NCI-H1092 treated with DMSO at 0.1 percent for 48 hours (cell line): Measurements from ENCODE around the gene TMEM9B.
A peak's percentile ranks its signal among the peaks of the same experiment; 100 is the strongest.

ENCODE experiments used
- DNase-seq: peaks from one replicate; lab custom pipeline; 2025; lab: John Stamatoyannopoulos, UW

The TMEM9B gene

DNA sequence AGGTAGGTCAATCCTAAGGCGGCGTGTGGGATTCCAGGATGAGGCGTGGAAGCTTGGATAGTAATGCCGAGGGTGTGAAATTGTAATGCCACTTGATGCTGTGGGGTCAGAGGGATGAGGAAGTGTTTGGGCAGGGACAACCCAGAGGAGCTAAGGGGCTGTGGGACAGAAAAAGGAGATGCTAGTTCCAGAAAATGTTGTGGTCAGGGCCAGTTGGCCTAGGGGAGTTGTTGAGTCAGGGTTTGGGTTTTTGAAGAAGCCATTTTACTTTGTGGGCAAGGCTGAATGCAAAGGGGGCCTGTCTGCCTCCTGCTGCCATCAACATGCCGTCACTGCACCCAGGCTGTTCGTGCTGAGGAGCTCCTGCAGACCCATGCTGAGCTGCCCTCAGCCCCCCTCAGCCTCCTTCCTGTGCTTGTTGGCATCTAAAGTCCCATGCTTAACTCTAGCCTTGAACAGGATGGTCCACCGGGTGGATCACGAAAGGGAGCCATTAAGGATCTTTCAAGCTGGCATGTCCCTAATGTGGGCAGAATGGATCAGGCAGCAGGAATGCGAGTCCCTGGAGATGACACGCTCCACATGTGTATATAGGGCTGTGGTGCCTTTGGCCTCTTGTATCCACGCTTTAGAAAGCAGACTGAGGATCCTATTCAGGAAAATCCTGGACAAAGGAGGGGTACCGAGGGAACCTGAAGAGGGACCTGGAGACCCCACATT lies 33.6 kb downstream of the TMEM9B start:
- DNase-seq, result no peak

DNA sequence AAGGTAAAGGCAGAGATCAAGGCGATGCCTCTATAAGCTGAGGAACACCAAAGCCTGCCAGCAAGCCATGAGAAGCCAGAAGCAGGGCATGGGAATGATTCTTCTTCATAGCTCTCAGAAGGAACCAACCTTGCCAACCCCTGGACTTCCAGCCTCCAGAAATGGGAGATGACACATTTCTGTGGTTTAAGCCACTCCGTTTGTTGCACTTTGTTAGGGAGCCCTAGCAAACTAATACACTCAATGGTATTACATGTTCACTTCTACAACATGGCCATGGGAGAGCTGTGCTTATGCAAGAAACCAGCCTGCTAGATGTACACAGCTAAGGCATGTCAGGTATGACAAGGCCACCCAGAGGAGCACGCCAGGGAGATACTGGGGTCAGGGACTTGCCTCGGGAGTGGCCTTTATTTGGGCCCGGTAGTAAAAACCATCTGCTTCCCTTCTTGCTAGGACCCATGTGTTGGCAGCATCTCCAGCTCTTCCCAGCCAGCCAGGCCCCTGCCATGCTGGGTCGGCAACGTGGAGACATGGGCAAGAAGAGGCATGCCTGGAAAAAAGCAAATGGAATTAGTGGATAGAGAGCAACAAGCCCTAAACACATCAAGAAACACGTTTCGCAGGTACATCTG lies 35.1 kb downstream of the TMEM9B start:
- no peak for DNase-seq

GRCh38 chr11:8928205-8928604 lies 36.0 kb downstream of the TMEM9B start:
- DNase-seq, result no peak

DNA sequence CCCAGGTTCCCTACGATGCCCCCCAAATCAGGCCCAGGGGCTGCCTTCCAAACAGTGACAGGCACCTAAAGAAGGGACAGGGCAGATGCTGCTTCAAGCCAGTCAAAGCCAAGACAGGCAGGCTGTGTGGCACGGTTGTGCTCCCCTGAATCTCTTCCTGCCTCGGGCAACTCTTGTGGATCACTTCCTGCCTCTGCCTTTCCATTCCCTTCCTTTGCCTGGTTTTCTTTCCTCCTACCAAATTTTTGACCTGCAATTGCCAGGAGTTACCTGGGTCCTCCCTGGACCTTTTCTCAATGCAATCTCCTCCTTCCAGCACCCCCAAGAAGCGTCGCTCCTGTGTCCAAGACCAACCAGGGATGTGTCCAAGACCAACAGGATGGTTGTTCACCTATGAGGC lies 37.0 kb downstream of the TMEM9B start:
- DNase-seq, result no peak

DNA sequence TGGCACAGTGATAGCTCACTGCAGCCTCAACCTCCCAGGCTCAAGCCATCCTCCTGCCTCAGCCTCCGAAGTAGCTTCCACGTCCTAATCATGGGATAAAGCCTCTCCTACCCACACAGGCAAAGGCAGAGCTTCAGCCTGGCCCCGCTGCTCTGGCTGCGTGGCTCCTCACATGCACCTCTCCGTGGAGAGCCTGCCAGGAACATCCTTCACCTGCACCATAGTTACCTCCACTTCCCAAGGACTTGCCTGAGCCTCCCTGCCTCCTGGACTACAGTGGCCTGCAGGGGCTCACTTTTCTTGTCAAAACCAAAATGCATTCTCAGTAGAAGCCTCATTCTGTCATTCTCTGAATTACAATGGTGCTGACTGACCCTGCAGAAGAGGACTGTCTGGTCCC lies 38.0 kb downstream of the TMEM9B start:
- DNase-seq, result no peak

DNA sequence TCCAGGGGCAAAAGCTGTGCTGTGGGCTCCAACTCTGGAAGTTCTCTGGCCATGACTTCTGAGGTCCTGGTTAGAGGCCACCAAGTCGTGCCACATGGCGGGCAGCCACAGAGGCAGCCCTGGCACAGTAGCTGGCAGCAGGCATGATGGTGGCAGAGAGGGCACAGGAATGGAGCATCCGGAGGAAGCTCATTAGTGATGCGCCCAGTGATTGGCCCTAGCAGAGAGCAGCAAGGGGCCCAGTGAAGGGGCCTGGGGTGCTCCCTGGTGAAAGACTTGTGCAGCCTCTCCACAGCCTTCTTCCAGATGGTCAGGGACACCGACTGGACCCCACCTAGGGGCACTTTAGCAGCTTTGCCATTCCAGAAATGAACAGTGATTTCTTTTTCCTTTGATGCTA lies 38.5 kb downstream of the TMEM9B start:
- no peak for DNase-seq

DNA sequence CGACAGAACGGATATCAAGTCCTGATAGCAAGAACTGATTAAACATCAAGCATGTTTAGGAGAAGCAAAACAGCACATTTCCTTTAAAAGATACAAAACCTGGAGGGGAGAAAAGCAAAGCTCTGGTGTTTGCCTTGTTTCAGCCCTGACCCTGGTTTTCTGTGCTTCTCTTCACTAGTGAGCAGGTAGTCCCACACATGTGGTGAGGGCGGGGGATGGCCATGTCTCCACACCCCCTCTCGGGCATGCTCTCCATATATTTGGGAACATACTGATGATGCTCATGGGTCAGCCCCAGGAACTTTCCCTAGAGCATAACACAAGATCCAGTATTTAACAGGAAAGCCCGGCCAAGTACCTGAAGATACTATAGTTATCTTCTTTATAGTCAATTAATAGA lies 41.6 kb downstream of the TMEM9B start:
- DNase-seq, result no peak

- DNase-seq, result no peak
These were observed 47.0 kb downstream of the TMEM9B start for GRCh38 chr11:8917157-8917825.

- no peak for DNase-seq
These were observed 49.6 kb downstream of the TMEM9B start for GRCh38 chr11:8914661-8915018.

DNA sequence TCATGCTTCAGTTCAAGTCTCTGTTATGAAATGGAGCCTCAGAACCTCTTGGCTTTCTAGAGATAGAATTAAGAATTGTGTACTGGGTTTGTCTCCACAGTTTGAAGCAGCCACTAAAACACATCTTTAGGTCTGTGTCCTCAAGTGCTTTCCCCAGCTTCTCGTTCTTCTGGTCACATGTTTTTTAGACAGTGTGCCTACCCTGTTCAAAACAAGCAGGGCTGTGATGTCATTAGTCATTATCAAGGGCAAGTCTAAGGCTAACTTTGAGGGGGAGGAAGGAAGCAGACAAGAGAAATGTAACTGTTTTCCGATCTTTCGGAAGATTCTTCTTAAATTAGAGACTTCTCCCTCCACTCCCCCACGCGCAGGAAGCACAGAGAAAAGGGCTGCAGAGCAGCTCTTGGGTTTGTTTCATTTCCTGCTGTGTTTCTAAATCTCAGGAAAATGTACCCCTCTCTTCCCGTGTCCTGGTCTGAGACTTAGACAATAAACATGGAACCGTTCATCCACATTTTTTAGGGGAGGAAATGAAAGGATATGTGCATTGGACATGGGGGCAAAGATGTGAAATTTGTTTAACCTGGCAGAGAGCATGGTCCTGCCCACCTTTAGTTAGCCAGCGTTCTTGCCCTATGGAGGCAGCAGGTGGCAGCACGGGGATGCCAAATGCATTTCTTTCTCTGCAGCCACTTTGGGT lies 50.1 kb downstream of the TMEM9B start:
- peak; percentile 52 for DNase-seq

- DNase-seq, result peak; percentile 98
These were observed 53.0 kb downstream of the TMEM9B start, which contains the start of gene AKIP1 for GRCh38 chr11:8911029-8911823. Gene AKIP1, plus strand, starts transcription at chr11:8911189. Its CDS starts 261 bp downstream, at chr11:8911450.

DNA sequence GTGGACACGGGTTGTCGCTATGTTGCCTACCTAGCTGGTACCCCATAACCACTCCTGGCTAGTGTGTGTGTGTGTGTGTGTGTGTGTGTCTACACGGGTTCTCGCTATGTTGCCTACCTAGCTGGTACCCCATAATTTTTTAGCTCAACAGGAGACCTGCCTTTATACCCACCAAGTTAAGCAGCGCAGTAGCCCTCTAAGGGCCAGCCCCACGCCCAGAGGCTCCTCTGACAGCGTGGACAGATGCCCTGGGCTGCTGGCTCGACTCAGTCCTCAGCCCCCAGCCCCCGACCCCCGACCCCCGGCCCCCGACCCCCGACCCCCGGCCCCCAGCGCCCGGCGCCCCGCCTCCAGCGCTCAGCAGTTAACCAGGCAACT lies 53.6 kb downstream of the TMEM9B start:
- no peak for DNase-seq

DNA sequence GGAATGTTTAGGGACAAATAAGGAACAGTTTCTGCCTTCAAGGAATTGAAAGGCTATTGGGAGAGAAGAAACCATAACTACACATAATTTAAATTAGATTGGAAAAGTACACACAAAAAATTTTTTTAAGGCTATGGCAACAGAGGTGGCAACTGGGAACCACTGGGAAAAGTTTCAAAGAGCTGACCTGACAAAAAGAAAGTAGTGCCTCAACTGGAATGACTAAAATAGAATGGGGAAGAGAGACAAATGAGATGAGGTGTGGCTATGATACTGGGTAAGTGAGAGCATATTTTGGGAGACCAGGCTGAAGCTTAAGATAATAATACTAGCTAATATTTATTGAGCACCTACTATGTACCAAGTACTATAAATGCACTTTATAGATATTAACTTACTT lies 56.1 kb downstream of the TMEM9B start:
- no peak for DNase-seq

DNA sequence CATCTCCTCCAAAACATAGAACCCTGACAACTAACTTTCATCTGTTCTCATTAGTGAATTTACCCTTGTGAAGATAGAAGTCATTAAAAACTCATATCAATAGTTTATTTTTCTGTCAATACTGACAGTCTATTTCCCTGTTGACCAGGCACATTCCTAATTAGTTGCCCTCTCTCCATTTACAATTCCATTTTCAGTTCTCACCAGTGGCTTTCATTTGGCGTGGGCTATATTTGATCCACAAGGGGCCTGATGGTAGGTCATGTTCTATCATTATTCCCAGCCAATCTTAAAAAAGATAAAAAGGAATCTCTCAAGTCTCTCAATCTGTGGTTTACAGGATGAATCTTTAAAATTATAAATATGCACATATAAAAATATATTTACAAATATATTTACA lies 57.1 kb downstream of the TMEM9B start:
- DNase-seq, result no peak

DNA sequence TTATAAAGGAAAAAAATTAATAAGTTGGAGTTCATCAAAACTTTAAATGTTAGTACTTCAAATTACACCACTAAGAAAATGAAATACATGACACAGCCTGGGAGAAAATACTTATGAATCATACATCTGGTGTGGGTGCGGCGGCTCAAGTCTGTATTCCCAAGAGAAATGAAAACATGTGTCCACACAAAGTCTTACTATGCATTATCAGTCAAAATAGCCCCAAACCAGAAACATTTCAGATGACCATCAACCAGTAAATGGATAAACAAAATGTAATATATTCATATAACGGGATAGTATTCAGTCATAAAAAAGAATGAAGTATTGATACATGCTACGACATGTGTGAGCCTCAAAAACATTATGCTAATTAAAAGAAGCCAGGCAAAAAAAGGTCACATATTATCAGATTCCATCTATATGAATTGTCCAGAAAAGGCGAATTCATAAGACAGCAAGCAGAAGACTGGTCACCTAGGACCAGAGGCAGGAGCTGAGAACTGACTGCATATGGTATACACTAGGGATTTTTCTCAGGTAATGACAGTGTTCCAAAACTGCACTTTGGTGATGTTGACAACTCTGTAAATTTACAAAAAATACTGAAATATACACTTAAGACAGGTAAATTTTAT lies 58.6 kb downstream of the TMEM9B start:
- DNase-seq, result no peak

- DNase-seq, result no peak
These were observed 65.0 kb downstream of the TMEM9B start for GRCh38 chr11:8899119-8899753.
